Astrocyte (in vitro differentiated cells and primary cell): Measurements from ENCODE around the gene SPR.

Experiments used
- EZH2 ChIP-seq: IDR thresholded peaks from 2 replicates; pipeline ENCODE4 v1.6.1; 2012; ENCODE audit warnings: mild to moderate bottlenecking, low read length, inconsistent platforms; ENCODE audit not compliant: insufficient read depth
- TF ChIP-seq, protein P1 (sequence below): IDR thresholded peaks from 2 replicates; pipeline ENCODE4 v1.5.1; 2011; ENCODE audit warnings: low read depth, mild to moderate bottlenecking, inconsistent platforms, low read length, moderate library complexity; ENCODE audit not compliant: insufficient read depth

- TF ChIP-seq, protein P1, sequence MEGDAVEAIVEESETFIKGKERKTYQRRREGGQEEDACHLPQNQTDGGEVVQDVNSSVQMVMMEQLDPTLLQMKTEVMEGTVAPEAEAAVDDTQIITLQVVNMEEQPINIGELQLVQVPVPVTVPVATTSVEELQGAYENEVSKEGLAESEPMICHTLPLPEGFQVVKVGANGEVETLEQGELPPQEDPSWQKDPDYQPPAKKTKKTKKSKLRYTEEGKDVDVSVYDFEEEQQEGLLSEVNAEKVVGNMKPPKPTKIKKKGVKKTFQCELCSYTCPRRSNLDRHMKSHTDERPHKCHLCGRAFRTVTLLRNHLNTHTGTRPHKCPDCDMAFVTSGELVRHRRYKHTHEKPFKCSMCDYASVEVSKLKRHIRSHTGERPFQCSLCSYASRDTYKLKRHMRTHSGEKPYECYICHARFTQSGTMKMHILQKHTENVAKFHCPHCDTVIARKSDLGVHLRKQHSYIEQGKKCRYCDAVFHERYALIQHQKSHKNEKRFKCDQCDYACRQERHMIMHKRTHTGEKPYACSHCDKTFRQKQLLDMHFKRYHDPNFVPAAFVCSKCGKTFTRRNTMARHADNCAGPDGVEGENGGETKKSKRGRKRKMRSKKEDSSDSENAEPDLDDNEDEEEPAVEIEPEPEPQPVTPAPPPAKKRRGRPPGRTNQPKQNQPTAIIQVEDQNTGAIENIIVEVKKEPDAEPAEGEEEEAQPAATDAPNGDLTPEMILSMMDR = no peak
- no peak for TF ChIP-seq EZH2
Measured at GRCh38 chr2:72938455-72938854, 51.2 kb downstream of the SPR start.
